ENCODE data around the gene NCK1.

DNA sequence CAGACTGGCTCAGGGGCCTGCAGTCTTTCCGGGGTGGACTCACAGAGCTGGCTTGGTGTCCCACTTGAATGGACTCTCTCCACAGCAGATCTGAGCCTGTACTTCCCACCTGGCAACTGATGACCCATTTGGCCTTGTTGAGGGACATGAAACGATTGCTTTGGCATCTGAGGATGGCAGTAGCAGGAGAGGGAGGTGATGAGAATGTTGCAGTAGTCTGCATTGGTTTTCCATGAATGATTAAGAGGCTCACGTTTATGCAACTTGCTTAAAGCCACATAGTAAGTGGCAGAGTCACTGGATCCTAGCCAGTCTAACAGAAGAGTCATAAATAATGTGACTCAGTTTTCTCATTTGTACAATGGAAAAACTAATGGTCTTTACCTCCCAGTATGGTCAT, 117.7 kb downstream of the NCK1 start:
- TF ChIP-seq POLR2A (IDR thresholded peaks at IDR 0.05; ENCODE audit: extremely low read depth, insufficient read length) (no peak), CTCF (IDR thresholded peaks at IDR 0.05; ENCODE audit: low read depth, low read length) (no peak)
- TF ChIP-seq, protein P1, sequence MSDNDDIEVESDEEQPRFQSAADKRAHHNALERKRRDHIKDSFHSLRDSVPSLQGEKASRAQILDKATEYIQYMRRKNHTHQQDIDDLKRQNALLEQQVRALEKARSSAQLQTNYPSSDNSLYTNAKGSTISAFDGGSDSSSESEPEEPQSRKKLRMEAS (IDR thresholded peaks at IDR 0.05; ENCODE audit: low read depth, low read length) = no peak
